Naive thymus-derived CD4-positive, alpha-beta T cell (primary cell): ENCODE measurements around the gene PZP. TPM values are rescaled to one million over a fixed set of nuclear protein-coding genes. Genes with fewer than 3 reads are reported as not detected.

Source experiments
- ATAC-seq: fragments of 150-1000 bp; cut with Tn5 transposase; 2 replicates; pipeline ENCODE4 v1.10.0; 2021; ENCODE audit warnings: mild to moderate bottlenecking, moderate library complexity
- CTCF ChIA-PET: fragments of 350-600 bp; sonication (Branson Sonifier 250); formaldehyde crosslinking; loops from one replicate; lab custom pipeline; 2021; ENCODE audit warnings: antibody characterized with exemption; lab: Charles Lee
- POLR2A ChIA-PET: fragments of 350-600 bp; sonication (Branson Sonifier 250); formaldehyde crosslinking; loops from one replicate; lab custom pipeline; 2021; ENCODE audit warnings: antibody characterized with exemption, inconsistent platforms; lab: Charles Lee
- DNase-seq, 9 donors: peaks; one replicate each; pipeline versions ENCODE4 v3.0.0 to v3.0.0-alpha.2; 2020 to 2022; ENCODE audit warnings: mixed read lengths in 1 of 9
- H3K27ac ChIP-seq: one replicate; pipeline ENCODE4 v1.7.0; 2013; ENCODE audit warnings: mild to moderate bottlenecking, low read depth, low read length, moderate library complexity
- H3K27me3 ChIP-seq, 2 donors: one replicate each; pipeline ENCODE4 v1.7.0; 2013; ENCODE audit warnings: low read length in 2 of 2, mild to moderate bottlenecking in 2 of 2, moderate library complexity in 2 of 2; ENCODE audit not compliant: control insufficient read depth in 2 of 2, insufficient read depth in 2 of 2
- H3K36me3 ChIP-seq, 3 experiments: 1 replicate in 2 of 3; 2 replicates in 1 of 3; pipeline ENCODE4 v1.7.0; 2013; ENCODE audit warnings: low read length in 3 of 3, mild to moderate bottlenecking in 3 of 3, moderate library complexity in 1 of 3; ENCODE audit not compliant: insufficient read depth in 3 of 3, control insufficient read depth in 2 of 3
- H3K4me1 ChIP-seq, 2 donors: one replicate each; pipeline ENCODE4 v1.7.0; 2013; ENCODE audit warnings: low read length in 2 of 2, mild to moderate bottlenecking in 2 of 2, moderate library complexity in 1 of 2; ENCODE audit not compliant: control insufficient read depth in 2 of 2, insufficient read depth in 2 of 2
- H3K4me3 ChIP-seq: 2 replicates; pipeline ENCODE4 v1.7.0; 2013; ENCODE audit warnings: mild to moderate bottlenecking, low read length
- H3K9me3 ChIP-seq, 3 experiments: 1 replicate in 2 of 3; 2 replicates in 1 of 3; pipeline ENCODE4 v1.7.0; 2013; ENCODE audit warnings: low read length in 3 of 3; ENCODE audit not compliant: control insufficient read depth in 2 of 3
- H3K27ac Mint-ChIP-seq, 9 donors: one replicate each; pipeline ENCODE4 v1.8.0; 2020 to 2022; ENCODE audit warnings: mixed read lengths in 9 of 9, mild to moderate bottlenecking in 8 of 9, moderate library complexity in 5 of 9, inconsistent platforms in 2 of 9
- H3K27me3 Mint-ChIP-seq, 5 donors: one replicate each; pipeline ENCODE4 v1.8.0; 2021 to 2022; ENCODE audit warnings: mixed read lengths in 5 of 5, mild to moderate bottlenecking in 1 of 5
- H3K36me3 Mint-ChIP-seq, 5 donors: one replicate each; pipeline ENCODE4 v1.8.0; 2020 to 2022; ENCODE audit warnings: mixed read lengths in 5 of 5, mild to moderate bottlenecking in 3 of 5, inconsistent platforms in 1 of 5
- H3K4me1 Mint-ChIP-seq, 7 donors: one replicate each; pipeline ENCODE4 v1.8.0; 2020 to 2022; ENCODE audit warnings: mixed read lengths in 7 of 7, mild to moderate bottlenecking in 3 of 7, inconsistent platforms in 1 of 7
- H3K4me3 Mint-ChIP-seq, 10 donors: one replicate each; pipeline ENCODE4 v1.8.0; 2020 to 2022; ENCODE audit warnings: mild to moderate bottlenecking in 10 of 10, mixed read lengths in 10 of 10, moderate library complexity in 6 of 10, inconsistent platforms in 2 of 10
- H3K9me3 Mint-ChIP-seq, 11 donors: one replicate each; pipeline ENCODE4 v1.8.0; 2020 to 2022; ENCODE audit warnings: mixed read lengths in 11 of 11, mild to moderate bottlenecking in 4 of 11, inconsistent platforms in 1 of 11, moderate library complexity in 1 of 11
- intact Hi-C, 2 donors: fragments of 100-400 bp; cut with micrococcal nuclease; formaldehyde crosslinking; loops; one replicate each; pipeline ENCODE4 v1.15.1; 2023
- microRNA-seq: library from miRNA; unstranded; fragments of <30 nt; microRNA quantifications from one replicate; pipeline ENCODE4 v1.2.0, GENCODE V29; 2022; ENCODE audit warnings: borderline microRNAs expressed
- polyA plus RNA-seq, 2 donors: library from polyadenylated mRNA; unstranded; fragments of 300-500 nt; fragmentation: Illumina TruSeq; gene quantifications; one replicate each; pipeline ENCODE4 v1.2.3, GENCODE V29; 2021
- total RNA-seq, 6 experiments: library from RNA in 5 of 6; stranded (reverse) in 5 of 6; gene quantifications; 1 replicate in 5 of 6; 2 replicates in 1 of 6; pipeline ENCODE4 v1.2.3 and lab custom pipeline; 2021 to 2026

Gene PZP
- total and polyA plus RNA-seq, 7 experiments from 2014 or later = not detected

DNA sequence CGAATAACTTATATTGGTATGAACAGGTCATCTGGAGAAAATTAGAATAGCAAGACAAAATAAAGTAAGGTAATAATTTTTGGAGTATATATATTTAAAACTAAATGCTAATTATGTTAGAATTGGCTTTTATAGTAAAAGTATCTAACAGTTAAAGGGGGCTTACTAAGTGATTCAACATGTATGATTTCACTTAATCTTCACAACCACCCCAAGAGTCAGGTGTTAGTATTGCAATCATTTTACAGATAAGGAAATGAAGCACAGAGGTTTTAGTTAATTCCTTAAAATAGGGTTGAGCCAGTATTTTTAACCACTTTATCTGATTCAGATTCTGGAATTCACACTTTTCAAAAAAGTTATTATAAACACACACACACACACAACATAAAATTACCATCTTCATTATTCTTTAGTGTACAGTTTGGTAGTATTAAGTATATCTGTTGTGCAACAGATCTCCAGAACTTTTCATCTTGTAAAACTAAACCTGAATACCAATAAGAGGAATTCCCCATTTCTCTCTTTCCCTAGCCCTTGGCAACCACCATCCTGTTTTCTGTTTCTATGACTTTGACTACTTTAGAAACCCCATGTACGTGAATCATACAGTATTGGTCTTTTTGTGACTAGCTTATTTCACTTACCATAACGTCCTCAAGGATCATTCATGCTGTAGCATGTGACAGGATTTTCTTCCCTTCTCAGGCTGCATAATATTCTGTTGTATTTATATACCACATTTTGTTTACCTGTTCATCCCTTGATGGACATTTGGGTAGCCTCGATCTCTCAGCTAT, 104.9 kb downstream of the PZP start:
- CTCF ChIA-PET = no interaction called here
- H3K36me3 ChIP-seq = no peaks in the 10 kb centered on the region
- ATAC-seq (no peak), DNase-seq (no peak)
- H3K9me3 ChIP-seq = no peaks in the 10 kb centered on the region
- POLR2A ChIA-PET = no interaction called here
- no peak overlapping the region for H3K27ac Mint-ChIP-seq
- H3K27me3 Mint-ChIP-seq = no peaks in the 10 kb centered on the region
- intact Hi-C loops = no loop called here
- no peaks in the 10 kb centered on the region for H3K4me1 ChIP-seq
- H3K27me3 ChIP-seq = no peaks in the 10 kb centered on the region
- H3K4me3 Mint-ChIP-seq = no peak overlapping the region
- peaks cover 0 to 1% (median 0%) of the 10 kb centered on the region in 7 donors for H3K4me1 Mint-ChIP-seq
- no peak overlapping the region for H3K27ac ChIP-seq
- no peaks in the 10 kb centered on the region for H3K9me3 Mint-ChIP-seq
- H3K36me3 Mint-ChIP-seq = peaks cover 0 to 12% (median 0%) of the 10 kb centered on the region in 5 donors
- H3K4me3 ChIP-seq = no peak overlapping the region

DNA sequence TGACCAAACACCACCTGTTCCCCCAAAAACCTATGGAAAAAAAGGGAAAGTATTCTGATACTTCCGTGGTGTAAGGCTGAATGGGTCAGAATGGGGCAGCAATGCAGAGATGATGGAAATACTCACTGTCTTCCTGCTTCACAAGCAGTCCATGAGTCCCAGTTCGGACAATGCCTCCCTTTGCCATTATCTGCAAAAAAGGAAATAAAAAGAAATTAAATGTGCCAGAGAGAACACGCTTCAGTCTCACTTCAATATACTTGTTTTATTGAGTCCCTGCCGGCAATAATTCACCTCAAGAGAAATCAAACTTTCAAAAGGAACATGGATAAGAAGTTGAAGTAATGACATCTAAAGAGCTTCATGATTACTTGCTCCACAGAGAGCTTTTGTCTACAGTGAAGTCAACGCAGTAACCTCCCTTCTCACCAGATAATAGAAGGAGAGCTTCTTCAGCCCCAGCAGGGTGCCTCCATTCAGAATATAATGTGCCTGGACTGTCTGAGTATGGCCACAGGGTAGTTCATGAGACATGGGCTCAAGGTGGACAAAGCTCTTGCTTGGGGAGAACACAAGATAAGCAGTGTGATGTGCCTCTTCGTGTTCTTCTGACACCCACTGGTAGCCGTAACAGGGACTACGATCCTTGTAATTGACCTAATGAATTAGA, 107.0 kb downstream of the PZP start:
- no peak overlapping the region for H3K4me3 Mint-ChIP-seq
- no peaks in the 10 kb centered on the region for H3K27me3 Mint-ChIP-seq
- no peaks in the 10 kb centered on the region for H3K9me3 Mint-ChIP-seq
- no peak for DNase-seq
- POLR2A ChIA-PET = no interaction called here
- H3K4me1 Mint-ChIP-seq = peaks cover 0 to 1% (median 0%) of the 10 kb centered on the region in 7 donors
- intact Hi-C loops = no loop called here
- Histone ChIP-seq H3K9me3 (no peaks in the 10 kb centered on the region), H3K4me1 (no peaks in the 10 kb centered on the region), H3K36me3 (no peaks in the 10 kb centered on the region), H3K27me3 (no peaks in the 10 kb centered on the region), H3K4me3 (no peak overlapping the region), H3K27ac (no peak overlapping the region)
- H3K36me3 Mint-ChIP-seq = peaks cover 0 to 9% (median 0%) of the 10 kb centered on the region in 5 donors
- CTCF ChIA-PET = no interaction called here
- H3K27ac Mint-ChIP-seq = no peak overlapping the region
- ATAC-seq = no peak

DNA sequence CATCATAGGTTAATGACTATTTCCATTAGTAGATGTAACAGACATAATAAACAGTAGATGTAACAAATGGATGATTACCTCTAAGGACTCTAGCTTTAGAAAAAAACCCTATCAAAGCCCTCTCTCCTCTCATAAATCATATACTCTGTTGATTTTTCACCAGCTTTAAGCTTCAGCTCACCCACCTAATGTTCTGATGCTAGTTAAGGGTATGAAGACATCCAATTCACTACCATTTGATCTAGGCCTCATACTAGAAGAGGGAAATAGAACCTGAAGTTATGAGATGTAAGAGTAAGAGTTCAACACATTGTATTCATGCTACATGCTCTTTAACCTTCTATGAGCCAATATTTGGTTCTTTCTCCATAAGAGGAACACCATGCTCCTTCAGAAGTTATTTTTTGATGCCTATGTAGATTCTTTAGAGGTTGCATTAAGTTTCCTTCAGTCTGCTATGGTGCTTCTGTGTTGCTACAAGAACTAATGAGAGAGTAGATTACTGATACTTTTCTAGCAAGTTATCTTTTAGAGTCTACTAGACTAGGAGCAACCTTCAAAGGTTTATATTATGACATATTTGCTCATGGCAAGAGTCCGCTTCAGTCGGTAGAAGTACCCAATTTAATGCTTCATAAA, 108.5 kb downstream of the PZP start:
- Histone ChIP-seq H3K27me3 (no peaks in the 10 kb centered on the region), H3K4me1 (no peaks in the 10 kb centered on the region), H3K4me3 (no peak overlapping the region), H3K36me3 (no peaks in the 10 kb centered on the region), H3K27ac (no peak overlapping the region), H3K9me3 (no peaks in the 10 kb centered on the region)
- CTCF ChIA-PET = no interaction called here
- Mint-ChIP-seq H3K27me3 (no peaks in the 10 kb centered on the region), H3K4me3 (no peak overlapping the region), H3K27ac (no peak overlapping the region), H3K4me1 (peaks cover 0 to 1% (median 0%) of the 10 kb centered on the region in 7 donors), H3K36me3 (peaks cover 0 to 9% (median 0%) of the 10 kb centered on the region in 5 donors), H3K9me3 (no peaks in the 10 kb centered on the region)
- ATAC-seq = no peak
- DNase-seq = no peak
- POLR2A ChIA-PET = no interaction called here
- intact Hi-C loops = no loop called here

Small RNA genes lying within 50 kb of the gene (microRNA-seq; reads per million reads assigned to microRNA genes)
- gene MIR1244-3 = not detected

Other genes with a start within 250 kb of the PZP start
- gene KLRG1, start 218.8 kb downstream of the PZP start, total RNA-seq = 10 to 100 TPM in 3 of 5 experiments, 1 to 10 TPM in 2; 2.8 to 43.8 (median 26.9) TPM
- gene KLRG1, start 218.8 kb downstream of the PZP start, polyA plus RNA-seq = 10 to 100 TPM; 11.7 to 18.0 TPM
- gene A2M, start 92.5 kb downstream of the PZP start, total RNA-seq = 1 to 10 TPM in 2 of 5 experiments, under 1 TPM in 1, not detected in 2; 0.12 to 4.9 (median 3.0) TPM
- gene A2M, start 92.5 kb downstream of the PZP start, polyA plus RNA-seq = under 1 TPM in 1 of 2 donors, not detected in 1; 0.08 TPM